Stromal cell of bone marrow (primary cell): ENCODE data around the gene TMEM178B.
"Not testable (repeated sequence)": the region's sequence is repeated elsewhere in the genome, so short reads cannot be mapped to it uniquely, and the experiment has no call there.

Experiments
- DNase-seq: peaks from one replicate; pipeline ENCODE4 v3.0.0-alpha.2; 2012; ENCODE audit warnings: low read depth

TMEM178B gene

DNA sequence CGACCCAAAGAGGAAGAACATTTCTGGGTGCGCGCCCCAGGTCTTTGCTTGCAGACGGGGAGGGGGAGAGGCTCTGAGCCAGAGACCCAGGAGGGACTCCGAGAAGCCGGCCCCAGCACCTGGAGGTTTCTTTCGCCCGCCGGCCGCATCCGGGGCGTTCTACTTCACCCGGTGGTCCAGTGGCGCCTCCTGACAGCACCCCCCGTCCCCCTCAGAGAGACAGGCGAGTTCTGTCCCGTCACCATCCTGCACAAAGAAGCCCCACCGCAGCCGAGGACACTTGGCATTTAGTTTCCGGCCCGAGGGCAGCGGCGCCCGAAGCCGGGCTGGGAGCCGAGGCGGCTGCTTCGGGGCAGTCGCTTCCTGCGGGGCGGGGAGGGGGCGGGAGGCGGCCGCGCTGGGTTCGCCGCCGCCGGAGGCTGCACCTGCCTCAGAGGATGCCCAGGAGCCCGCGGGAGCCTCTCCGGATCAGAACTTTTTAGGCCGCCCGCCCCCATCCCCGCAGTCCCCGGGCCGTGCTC, at the start of gene TMEM178B:
TSS of gene TMEM178B (plus strand) at position 424 of the 521 bp plus-strand sequence.
- DNase-seq, result no peak

GRCh38 chr7:141024668-141025067, 49.2 kb upstream of the TMEM178B start:
- DNase-seq, result no peak

DNA sequence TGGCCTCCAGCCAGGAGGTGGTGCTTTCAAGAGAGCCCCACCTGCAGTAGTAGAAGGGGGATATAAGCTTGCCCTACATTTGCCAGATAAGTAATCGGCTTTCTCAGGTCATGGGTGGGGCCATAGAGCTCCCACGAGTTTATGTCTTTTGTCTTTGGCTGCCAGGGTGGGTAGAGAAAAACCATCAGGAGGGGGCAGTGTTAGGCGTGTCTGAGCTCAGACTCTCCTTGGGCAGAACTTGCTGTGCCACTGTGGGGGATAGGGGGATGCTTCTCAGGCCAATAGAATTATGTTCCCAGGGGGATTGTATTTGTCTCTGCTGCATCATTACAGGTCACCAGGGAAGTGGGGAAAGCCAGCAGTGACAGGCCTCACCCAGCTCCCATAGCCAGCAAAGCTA, 46.8 kb upstream of the TMEM178B start:
- DNase-seq, result no peak

GRCh38 chr7:141028767-141029166, 45.1 kb upstream of the TMEM178B start:
- no peak for DNase-seq

GRCh38 chr7:141032539-141033323, 41.1 kb upstream of the TMEM178B start:
- DNase-seq, result not testable (repeated sequence)

DNA sequence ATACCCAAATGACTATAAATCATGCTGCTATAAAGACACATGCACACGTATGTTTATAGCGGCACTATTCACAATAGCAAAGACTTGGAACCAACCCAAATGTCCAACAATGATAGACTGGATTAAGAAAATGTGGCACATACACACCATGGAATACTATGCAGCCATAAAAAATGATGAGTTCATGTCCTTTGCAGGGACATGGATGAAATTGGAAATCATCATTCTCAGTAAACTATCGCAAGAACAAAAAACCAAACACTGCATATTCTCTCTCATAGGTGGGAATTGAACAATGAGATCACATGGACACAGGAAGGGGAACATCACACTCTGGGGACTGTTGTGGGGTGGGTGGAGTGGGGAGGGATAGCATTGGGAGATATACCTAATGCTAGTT, 35.8 kb upstream of the TMEM178B start:
- DNase-seq, result not testable (repeated sequence)

DNA sequence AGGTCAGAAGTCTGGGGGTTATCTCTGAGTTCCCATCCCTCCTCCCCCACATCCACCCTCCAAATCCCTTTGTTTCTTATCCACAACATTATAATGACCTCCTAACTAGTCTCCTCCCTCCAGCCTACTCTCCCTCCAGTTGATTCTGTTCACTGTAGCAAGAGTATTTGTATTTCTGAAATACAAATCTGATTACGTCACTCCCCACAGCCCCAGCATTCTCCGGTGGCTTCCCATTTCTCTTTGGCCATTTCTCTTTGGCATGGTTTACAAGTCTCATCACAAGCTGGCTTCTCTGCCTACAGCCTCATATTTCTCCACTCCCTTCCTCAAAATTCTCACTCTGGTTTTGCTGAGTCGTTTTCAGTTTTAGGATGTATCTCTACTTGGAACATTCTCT, 34.5 kb upstream of the TMEM178B start:
- no peak for DNase-seq

DNA sequence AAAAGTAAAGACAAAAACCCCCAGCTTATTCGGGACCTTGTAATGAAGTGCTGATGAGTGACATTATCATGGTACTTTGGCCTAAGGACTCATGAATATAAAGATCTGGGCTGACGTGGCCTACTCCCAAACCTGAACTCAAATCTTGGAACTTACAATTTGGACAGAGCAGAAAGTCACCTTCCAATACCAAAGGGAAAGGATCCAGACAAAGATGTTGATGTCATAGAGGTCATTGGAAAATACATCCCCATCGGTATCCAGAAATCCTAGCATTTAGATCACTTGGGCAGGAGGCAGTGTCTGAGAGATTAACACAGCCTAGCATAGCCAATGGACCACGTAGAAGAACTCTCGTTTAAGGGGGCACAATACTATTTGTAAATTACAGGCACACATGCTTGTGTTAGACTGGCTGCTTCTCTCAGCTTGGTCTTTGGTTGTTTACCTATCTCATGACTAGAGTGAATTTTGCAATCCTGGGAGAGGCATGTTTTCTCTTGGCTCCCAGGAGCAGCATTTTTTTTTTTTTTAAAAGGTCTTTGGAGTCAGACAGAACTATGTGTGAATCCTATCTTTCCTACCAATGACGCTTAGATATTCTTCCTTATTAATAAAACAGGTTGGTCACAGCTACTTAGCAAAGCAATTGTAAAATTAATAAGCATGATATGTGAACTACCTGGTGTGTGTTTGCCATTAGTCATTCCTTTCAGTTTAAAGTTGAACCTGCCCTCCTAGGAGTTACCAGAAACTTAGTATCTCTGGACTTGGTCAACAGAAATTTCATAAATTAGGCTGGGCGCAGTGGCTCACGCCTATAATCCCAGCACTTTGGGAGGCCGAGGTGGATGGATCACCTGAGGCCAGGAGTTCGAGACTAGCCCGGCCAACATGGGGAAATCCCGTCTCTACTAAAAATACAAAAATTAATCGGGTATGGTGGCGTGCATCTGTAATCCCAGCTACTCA, 31.4 kb upstream of the TMEM178B start:
- no peak for DNase-seq

DNA sequence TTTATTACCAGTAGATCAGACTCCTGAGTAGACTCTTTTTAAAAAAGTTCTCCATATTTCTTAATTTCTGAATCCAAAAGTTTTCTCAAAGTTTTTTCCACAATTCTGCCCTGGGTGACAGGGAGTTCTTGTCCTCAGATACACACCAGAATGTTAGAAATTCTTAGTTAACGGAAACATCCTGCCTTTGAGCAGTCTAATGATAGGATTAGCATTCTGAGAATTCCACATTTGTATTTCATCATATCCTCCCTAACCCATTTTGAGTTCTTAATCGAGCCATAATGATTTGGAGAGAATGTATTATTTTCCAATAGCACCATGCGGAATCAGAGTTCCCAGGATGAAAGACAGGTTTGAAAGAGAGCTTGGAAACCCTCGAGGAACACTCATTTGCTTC, 30.2 kb upstream of the TMEM178B start:
- no peak for DNase-seq

GRCh38 chr7:141045126-141045841, 28.6 kb upstream of the TMEM178B start:
- DNase-seq, result no peak

DNA sequence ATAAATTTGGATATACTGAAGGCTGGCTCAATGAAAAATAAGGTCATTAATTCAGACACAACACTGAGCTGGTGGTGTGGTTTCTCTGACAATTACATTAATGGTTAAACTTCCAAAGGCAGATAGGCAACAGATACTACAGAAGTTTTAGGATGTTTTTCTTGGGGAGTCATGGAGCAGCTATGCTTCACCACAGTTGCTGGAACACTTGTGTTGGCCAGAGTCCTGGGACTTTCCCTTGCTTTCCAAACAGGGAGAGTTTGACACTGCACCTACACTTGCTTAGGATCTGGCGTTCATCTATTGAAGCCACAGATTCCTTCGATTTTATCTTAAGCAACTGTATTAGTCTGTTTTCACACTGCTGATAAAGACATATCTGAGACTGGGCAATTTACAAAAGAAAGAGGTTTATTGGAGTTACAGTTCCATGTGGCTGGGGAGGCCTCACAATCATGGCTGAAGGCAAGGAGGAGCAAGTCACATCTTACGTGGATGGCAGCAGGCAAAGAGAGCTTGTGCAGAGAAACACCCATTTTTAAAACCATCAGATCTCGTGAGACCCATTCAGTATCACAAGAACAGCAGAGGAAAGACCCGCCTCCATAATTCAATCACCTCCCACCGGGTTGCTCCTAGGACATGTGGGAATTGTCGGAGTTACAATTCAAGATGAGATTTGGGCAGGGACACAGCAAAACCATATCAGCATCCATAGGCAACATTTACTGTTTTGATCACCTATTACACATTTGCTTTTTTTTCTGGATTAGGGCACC, 27.8 kb upstream of the TMEM178B start:
- DNase-seq, result peak; percentile 34

GRCh38 chr7:141053626-141054025, 20.2 kb upstream of the TMEM178B start:
- DNase-seq, result no peak

DNA sequence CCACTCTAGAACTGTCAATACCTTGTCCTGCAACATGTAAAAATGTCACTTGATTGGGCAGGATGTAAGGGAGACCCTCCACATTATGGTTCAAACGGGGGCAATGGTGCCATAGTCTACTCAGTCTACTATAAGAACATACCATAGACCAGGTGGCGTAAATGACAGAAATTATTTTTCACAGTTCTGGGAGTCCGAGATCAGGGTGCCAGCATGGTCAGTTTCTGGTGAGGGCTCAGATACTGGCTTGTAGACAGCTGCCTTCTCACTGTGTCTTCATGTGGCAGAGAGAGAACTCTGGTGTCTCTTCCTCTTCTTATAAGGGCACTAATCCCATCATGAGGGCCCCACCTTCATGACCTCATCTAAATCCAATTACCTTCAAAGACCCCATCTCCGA, 18.7 kb upstream of the TMEM178B start:
- DNase-seq, result no peak

- no peak for DNase-seq
Measured at GRCh38 chr7:141057788-141058187, 16.1 kb upstream of the TMEM178B start.

GRCh38 chr7:141067856-141068255, 6.0 kb upstream of the TMEM178B start:
- not testable (repeated sequence) for DNase-seq

GRCh38 chr7:141071260-141071854, 2.5 kb upstream of the TMEM178B start:
- peak; percentile 9 for DNase-seq

DNA sequence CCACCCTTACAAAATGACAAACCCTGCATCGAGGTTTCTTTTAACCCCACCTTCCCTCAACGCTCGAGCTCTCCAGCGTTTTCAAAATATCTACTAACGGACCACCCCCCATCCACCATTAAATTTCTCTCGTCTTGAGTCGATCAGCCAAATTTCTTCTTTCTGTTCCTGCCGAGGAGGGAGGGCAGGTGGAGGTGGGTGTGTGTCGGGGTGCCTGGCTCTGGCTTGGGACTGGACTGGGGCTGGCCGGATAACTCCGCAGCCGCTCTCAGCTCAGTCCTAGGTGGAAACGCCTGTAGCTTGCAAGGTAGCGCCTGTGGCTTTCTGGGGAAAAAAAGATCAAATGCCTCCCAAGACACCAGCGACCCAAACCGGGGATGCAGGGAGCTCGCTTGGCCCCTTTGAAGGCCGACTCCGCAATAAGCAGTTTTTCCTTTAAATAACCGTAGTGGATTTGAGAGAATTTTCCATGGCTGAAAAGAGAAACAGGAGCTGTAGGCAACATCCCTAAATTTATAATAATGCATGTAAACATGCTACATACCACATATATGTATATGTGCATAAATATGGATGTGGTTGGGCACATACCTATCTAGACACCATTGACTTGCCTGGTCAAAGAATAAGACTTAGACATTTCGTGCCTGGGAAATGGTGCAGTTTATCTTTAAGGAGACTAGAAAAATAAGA, 1.9 kb upstream of the TMEM178B start:
- no peak for DNase-seq

DNA sequence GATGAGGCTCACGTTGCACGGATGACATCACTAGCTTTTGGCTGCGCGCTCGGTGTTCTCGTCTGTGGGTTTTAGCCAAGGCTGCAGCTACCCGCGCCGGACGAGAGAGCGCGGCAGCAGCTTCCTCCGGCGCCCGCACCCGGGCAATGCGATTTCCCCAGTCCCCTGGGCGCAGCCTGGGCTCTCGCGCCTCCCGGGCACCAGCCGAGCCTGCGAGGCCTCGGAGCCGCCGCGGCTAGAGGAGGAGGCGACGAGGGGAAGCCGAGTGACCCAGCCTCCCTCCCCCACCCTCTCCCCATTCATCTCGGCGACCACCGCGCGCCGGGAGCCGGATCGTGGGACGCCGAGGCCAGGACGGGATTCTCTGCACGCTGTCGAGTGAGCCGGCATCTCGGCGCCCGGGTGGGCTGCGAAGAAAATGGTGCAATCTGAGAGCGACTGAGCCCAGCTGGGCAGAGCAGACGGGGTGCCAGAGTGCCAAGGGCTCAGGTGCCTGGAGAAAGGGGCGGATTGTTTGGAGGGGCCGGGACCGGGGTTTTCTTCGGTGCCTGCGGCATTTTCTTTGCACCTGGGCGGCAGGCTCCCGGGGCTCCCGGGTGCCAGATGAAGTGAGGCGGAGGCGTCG, 1.2 kb upstream of the TMEM178B start:
- peak; percentile 72 for DNase-seq

- DNase-seq, result no peak
Measured at GRCh38 chr7:141073173-141073640, 657 bp upstream of the TMEM178B start.
